K562 (cell line): ENCODE data around the gene PLPP6. TPM values are rescaled to one million over a fixed set of nuclear protein-coding genes. Genes with fewer than 3 reads are reported as not detected.
A peak's percentile ranks its signal among the peaks of the same experiment; 100 is the strongest.

Experiments used
- BMI1 ChIP-seq: fragments of 150-350 bp; IDR thresholded peaks from 2 replicates; pipeline ENCODE4 v1.6.1; 2014; ENCODE audit warnings: low read length
- BRD4 ChIP-seq: fragments of 200-600 bp; sonication (generic); IDR thresholded peaks from 2 replicates; pipeline ENCODE4 v1.6.1; 2017; ENCODE audit warnings: inconsistent platforms
- HCFC1 ChIP-seq: IDR thresholded peaks from 2 replicates; pipeline ENCODE4 v1.6.1; 2012; ENCODE audit warnings: low read depth, low read length, improper control_type of control experiment
- IRF1 ChIP-seq: sonication (generic); formaldehyde crosslinking; IDR thresholded peaks from 2 replicates; pipeline ENCODE4 v1.8.0; 2022; ENCODE audit warnings: missing genetic modification reagents, mild to moderate bottlenecking, borderline replicate concordance
- RAD21 ChIP-seq, 2 experiments: fragments of 250-450 bp in 1 of 2; fragments of 450-650 bp in 1 of 2; sonication (Bioruptor Pico) in 1 of 2; formaldehyde crosslinking in 1 of 2; IDR thresholded peaks in 1 of 2; conservative IDR thresholded peaks in 1 of 2; 2 replicates each; pipeline versions ENCODE4 v1.4.0 to v1.8.0; 2020 to 2022; ENCODE audit warnings: mild to moderate bottlenecking in 2 of 2, moderate library complexity in 1 of 2
- SETDB1 ChIP-seq: IDR thresholded peaks from one replicate; pipeline ENCODE4 v1.6.1; 2012; ENCODE audit warnings: low read length, control low read depth, inconsistent platforms
- SIN3A ChIP-seq, 2 experiments: fragments of 150-350 bp in 1 of 2; IDR thresholded peaks; 2 replicates each; pipeline ENCODE4 v1.6.1; 2011 to 2016; ENCODE audit warnings: borderline replicate concordance in 2 of 2, low read depth in 2 of 2, low read length in 2 of 2, mild to moderate bottlenecking in 2 of 2, moderate library complexity in 2 of 2; ENCODE audit not compliant: control insufficient read depth in 1 of 2
- SPI1 ChIP-seq: IDR thresholded peaks from 2 replicates; pipeline ENCODE4 v1.6.1; 2011; ENCODE audit warnings: low read depth, low read length, control low read depth, borderline replicate concordance
- ZC3H4 ChIP-seq: sonication (generic); formaldehyde crosslinking; IDR thresholded peaks from 2 replicates; pipeline ENCODE4 v1.9.0; 2021; ENCODE audit warnings: missing genetic modification reagents, borderline replicate concordance
- ZNF224 ChIP-seq: sonication (generic); formaldehyde crosslinking; IDR thresholded peaks from 2 replicates; pipeline ENCODE4 v1.8.0; 2022; ENCODE audit warnings: mild to moderate bottlenecking, missing genetic modification reagents
- ZNF407 ChIP-seq: fragments of 450-650 bp; IDR thresholded peaks from 2 replicates; pipeline ENCODE4 v1.6.1; 2016; ENCODE audit warnings: low read depth
- polyA plus RNA-seq, 8 experiments: library from polyadenylated mRNA; depleted of rRNA in 4 of 8; stranded (reverse) in 5 of 8; unstranded in 3 of 8; fragments of >200 nt; fragmentation: Nextera tagmentation in 2 of 8; fragmentation: Illumina TruSeq in 1 of 8; extraction: Ambion mirVana in 2 of 8; extraction: Trizol in 1 of 8; gene quantifications; 2 replicates each; pipeline versions ENCODE4 v1.2.1 to v1.2.3, GENCODE V29; 2011 to 2014; ENCODE audit warnings: inconsistent platforms in 1 of 8, missing spikeins in 1 of 8
- total RNA-seq, 7 experiments: library from RNA; depleted of rRNA in 6 of 7; stranded (reverse); fragments of >200 nt in 6 of 7; fragmentation: Illumina TruSeq in 2 of 7; extraction: Trizol in 2 of 7; gene quantifications; 2 replicates each; pipeline versions ENCODE4 v1.2.1 to v1.2.3, GENCODE V29; 2011 to 2021; ENCODE audit warnings: low replicate concordance in 1 of 7
- TF ChIP-seq, protein P1 (sequence below): fragments of 450-650 bp; IDR thresholded peaks from 2 replicates; pipeline ENCODE4 v1.7.1; 2018; ENCODE audit warnings: mild to moderate bottlenecking, low read depth; ENCODE audit not compliant: partially characterized antibody

PLPP6 gene
- total and polyA plus RNA-seq, 9 of the 15 experiments (the other 6 are each of a cell fraction or from before 2014, with no cell fraction given) = 1.9 to 8.9 (median 5.6) TPM

DNA sequence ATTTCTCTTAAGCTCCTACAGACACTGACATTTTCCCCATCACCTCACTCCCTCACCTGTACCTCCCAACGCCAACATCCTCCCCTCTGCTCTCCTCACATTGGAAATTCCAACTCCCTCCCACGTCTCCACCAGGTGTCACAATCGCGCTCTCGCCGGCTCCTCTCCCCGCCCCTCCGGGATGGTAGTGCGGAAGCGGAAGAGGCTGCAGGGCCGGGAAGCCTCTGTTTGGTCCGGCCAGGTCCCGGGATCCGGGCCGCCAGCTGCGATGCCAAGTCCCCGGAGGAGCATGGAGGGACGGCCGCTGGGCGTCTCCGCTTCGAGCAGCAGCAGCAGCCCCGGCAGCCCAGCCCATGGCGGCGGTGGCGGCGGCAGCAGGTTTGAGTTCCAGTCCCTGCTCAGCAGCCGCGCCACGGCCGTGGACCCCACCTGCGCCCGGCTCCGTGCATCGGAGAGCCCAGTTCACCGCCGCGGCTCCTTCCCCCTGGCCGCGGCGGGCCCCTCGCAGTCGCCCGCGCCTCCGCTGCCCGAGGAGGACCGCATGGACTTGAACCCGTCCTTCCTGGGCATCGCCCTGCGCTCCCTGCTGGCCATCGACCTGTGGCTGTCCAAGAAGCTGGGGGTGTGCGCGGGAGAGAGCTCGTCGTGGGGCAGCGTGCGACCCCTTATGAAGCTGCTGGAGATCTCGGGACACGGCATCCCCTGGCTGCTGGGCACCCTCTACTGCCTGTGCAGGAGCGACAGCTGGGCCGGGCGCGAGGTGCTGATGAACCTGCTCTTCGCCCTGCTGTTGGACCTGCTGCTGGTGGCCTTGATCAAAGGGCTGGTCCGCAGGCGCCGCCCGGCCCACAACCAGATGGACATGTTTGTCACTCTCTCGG lies at the start of gene PLPP6 (continued):
- TF ChIP-seq IRF1 (CRISPR knock-in tag) (no peak), BRD4 (no peak), HCFC1 (peak; percentile 51), SETDB1 (no peak), ZNF407 (no peak), ZC3H4 (CRISPR knock-in tag) (no peak), ZNF224 (CRISPR knock-in tag) (0 out of 2 replicates have a peak, but pooled peaks have one; percentile 40), RAD21 (CRISPR knock-in tag; conservative IDR thresholded peaks at IDR 0.05 in 1 of 2, IDR thresholded peaks at IDR 0.05 in 1 of 2) (peak; percentile 41 to 75), BMI1 (no peak), SIN3A (IDR thresholded peaks at IDR 0.05; ENCODE audit: borderline replicate concordance in 2 of 2, control insufficient read depth in 1 of 2, low read depth in 2 of 2, low read length in 2 of 2) (peak; percentile 23 to 68; a peak in 1 of 4 replicates), SPI1 (peak; percentile 67; the same call in 1 of the 2 replicates)
- TF ChIP-seq, protein P1, sequence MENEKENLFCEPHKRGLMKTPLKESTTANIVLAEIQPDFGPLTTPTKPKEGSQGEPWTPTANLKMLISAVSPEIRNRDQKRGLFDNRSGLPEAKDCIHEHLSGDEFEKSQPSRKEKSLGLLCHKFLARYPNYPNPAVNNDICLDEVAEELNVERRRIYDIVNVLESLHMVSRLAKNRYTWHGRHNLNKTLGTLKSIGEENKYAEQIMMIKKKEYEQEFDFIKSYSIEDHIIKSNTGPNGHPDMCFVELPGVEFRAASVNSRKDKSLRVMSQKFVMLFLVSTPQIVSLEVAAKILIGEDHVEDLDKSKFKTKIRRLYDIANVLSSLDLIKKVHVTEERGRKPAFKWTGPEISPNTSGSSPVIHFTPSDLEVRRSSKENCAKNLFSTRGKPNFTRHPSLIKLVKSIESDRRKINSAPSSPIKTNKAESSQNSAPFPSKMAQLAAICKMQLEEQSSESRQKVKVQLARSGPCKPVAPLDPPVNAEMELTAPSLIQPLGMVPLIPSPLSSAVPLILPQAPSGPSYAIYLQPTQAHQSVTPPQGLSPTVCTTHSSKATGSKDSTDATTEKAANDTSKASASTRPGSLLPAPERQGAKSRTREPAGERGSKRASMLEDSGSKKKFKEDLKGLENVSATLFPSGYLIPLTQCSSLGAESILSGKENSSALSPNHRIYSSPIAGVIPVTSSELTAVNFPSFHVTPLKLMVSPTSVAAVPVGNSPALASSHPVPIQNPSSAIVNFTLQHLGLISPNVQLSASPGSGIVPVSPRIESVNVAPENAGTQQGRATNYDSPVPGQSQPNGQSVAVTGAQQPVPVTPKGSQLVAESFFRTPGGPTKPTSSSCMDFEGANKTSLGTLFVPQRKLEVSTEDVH = peak; percentile 86
